Measurements from ENCODE around the gene TMOD1. TPM values are rescaled to one million over a fixed set of nuclear protein-coding genes. Genes with fewer than 3 reads are reported as not detected.

TMOD1 gene
- total and polyA plus RNA-seq, 2 of the 13 experiments (the other 11 are each of a cell fraction or from before 2014, with no cell fraction given): 0.04 to 0.07 TPM

GRCh38 chr9:97563458-97564135 lies 62.1 kb downstream of the TMOD1 start:
- H3K4me2 ChIP-seq (ENCODE audit: low read depth, low read length): no peak overlapping the region
- WGBS (ENCODE audit: low lambda C conversion rate): 58% methylated on average over 12 of the region's 13 CpGs

GRCh38 chr9:97564291-97565175 lies 63.1 kb downstream of the TMOD1 start:
- DNase-seq (ENCODE audit: low spot score) (no peak), FAIRE-seq (no peak), ATAC-seq (no peak)
- H3K4me1 ChIP-seq (ENCODE audit: insufficient read depth, low read length): no peaks in the 10 kb centered on the region
- H3K27me3 ChIP-seq (ENCODE audit: control insufficient read depth in 1 of 2, insufficient read depth in 2 of 2, low read length in 2 of 2): peaks cover 0 to 14% of the 10 kb centered on the region in 2 experiments; a peak in 2 of 5 replicates
- H3K9me3 ChIP-seq (ENCODE audit: low read length): no peaks in the 10 kb centered on the region
- in situ Hi-C loops (cut with HindIII; ENCODE audit: extremely low pct_ligation_motif_present, low pct_unique_long_range_greater_than_20kb): no loop called here
- no peaks in the 10 kb centered on the region for H3K79me2 ChIP-seq (ENCODE audit: insufficient read depth, low read length)
- ChIA-PET CTCF (ENCODE audit: low intra/inter-chr PET ratio, low total read pairs) (no interaction called here), POLR2A (no interaction called here)
- H3K4me2 ChIP-seq (ENCODE audit: low read depth, low read length): 0 out of 2 replicates have a peak overlapping the region, but pooled peaks have one; percentile 15
- WGBS (ENCODE audit: low lambda C conversion rate): 35% methylated on average over 7 of the region's 14 CpGs
- TF ChIP-seq, protein P1, sequence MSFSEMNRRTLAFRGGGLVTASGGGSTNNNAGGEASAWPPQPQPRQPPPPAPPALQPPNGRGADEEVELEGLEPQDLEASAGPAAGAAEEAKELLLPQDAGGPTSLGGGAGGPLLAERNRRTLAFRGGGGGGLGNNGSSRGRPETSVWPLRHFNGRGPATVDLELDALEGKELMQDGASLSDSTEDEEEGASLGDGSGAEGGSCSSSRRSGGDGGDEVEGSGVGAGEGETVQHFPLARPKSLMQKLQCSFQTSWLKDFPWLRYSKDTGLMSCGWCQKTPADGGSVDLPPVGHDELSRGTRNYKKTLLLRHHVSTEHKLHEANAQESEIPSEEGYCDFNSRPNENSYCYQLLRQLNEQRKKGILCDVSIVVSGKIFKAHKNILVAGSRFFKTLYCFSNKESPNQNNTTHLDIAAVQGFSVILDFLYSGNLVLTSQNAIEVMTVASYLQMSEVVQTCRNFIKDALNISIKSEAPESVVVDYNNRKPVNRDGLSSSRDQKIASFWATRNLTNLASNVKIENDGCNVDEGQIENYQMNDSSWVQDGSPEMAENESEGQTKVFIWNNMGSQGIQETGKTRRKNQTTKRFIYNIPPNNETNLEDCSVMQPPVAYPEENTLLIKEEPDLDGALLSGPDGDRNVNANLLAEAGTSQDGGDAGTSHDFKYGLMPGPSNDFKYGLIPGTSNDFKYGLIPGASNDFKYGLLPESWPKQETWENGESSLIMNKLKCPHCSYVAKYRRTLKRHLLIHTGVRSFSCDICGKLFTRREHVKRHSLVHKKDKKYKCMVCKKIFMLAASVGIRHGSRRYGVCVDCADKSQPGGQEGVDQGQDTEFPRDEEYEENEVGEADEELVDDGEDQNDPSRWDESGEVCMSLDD (CRISPR knock-in tag; IDR thresholded peaks at IDR 0.05; ENCODE audit: borderline replicate concordance): no peak
- TF ChIP-seq SP140L (CRISPR knock-in tag; IDR thresholded peaks at IDR 0.05; ENCODE audit: borderline replicate concordance) (no peak), SP5 (CRISPR knock-in tag; IDR thresholded peaks at IDR 0.05; ENCODE audit: borderline replicate concordance, low read depth) (no peak)
- TF ChIP-seq, protein P2, sequence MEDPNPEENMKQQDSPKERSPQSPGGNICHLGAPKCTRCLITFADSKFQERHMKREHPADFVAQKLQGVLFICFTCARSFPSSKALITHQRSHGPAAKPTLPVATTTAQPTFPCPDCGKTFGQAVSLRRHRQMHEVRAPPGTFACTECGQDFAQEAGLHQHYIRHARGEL (CRISPR knock-in tag; IDR thresholded peaks at IDR 0.05): no peak
- no peak overlapping the region for H3K27ac ChIP-seq (ENCODE audit: extremely low read length, insufficient read depth, low read length)
- no peaks in the 10 kb centered on the region for H4K20me1 ChIP-seq (ENCODE audit: insufficient read depth, low read length)
- no peak overlapping the region for H3K9ac ChIP-seq (ENCODE audit: insufficient read depth, low read depth, low read length)
- intact Hi-C loops (cut with micrococcal nuclease; ENCODE audit: unreplicated experiment): no loop called here
- no TSS peak for BruUV-seq (replicated peaks)
- no peak overlapping the region for H3K4me3 ChIP-seq (replicated peaks in 1 of 3; ENCODE audit: insufficient read depth in 1 of 3, low read depth in 2 of 3, low read length in 3 of 3)
- H3K36me3 ChIP-seq (replicated peaks in 1 of 2; ENCODE audit: control insufficient read depth in 1 of 2, insufficient read depth in 2 of 2, low read length in 2 of 2): no peaks in the 10 kb centered on the region
- no peak overlapping the region for H2AFZ ChIP-seq (ENCODE audit: low read length)

More at GRCh38 chr9:97563458-97564135, 62.1 kb downstream of the TMOD1 start:
- POLR2A ChIA-PET: no interaction called here
- TF ChIP-seq IKZF4 (CRISPR knock-in tag; IDR thresholded peaks at IDR 0.05; ENCODE audit: borderline replicate concordance, low read depth, not compliant biosample characterization) (no peak), NFIB (CRISPR knock-in tag; IDR thresholded peaks at IDR 0.05; ENCODE audit: borderline replicate concordance) (no peak)
- in situ Hi-C loops (cut with HindIII; ENCODE audit: extremely low pct_ligation_motif_present, low pct_unique_long_range_greater_than_20kb): no loop called here
- no peak overlapping the region for H3K27ac ChIP-seq (ENCODE audit: extremely low read length, insufficient read depth, low read length)
- H3K4me1 ChIP-seq (ENCODE audit: insufficient read depth, low read length): no peaks in the 10 kb centered on the region
- no peaks in the 10 kb centered on the region for H3K9me3 ChIP-seq (ENCODE audit: low read length)
- ATAC-seq: no peak
- H3K9ac ChIP-seq (ENCODE audit: insufficient read depth, low read depth, low read length): no peak overlapping the region
- intact Hi-C loops (cut with micrococcal nuclease; ENCODE audit: unreplicated experiment): no loop called here
- no peak for FAIRE-seq
- no peak overlapping the region for H2AFZ ChIP-seq (ENCODE audit: low read length)
- H3K79me2 ChIP-seq (ENCODE audit: insufficient read depth, low read length): no peaks in the 10 kb centered on the region
- H4K20me1 ChIP-seq (ENCODE audit: insufficient read depth, low read length): no peaks in the 10 kb centered on the region
- CTCF ChIA-PET (ENCODE audit: low intra/inter-chr PET ratio, low total read pairs): no interaction called here
- DNase-seq (ENCODE audit: low spot score): no peak
- BruUV-seq (replicated peaks): no TSS peak
- H3K27me3 ChIP-seq (ENCODE audit: control insufficient read depth in 1 of 2, insufficient read depth in 2 of 2, low read length in 2 of 2): peaks cover 0 to 18% of the 10 kb centered on the region in 2 experiments; a peak in 2 of 5 replicates
- no peaks in the 10 kb centered on the region for H3K36me3 ChIP-seq (replicated peaks in 1 of 2; ENCODE audit: control insufficient read depth in 1 of 2, insufficient read depth in 2 of 2, low read length in 2 of 2)
- no peak overlapping the region for H3K4me3 ChIP-seq (replicated peaks in 1 of 3; ENCODE audit: insufficient read depth in 1 of 3, low read depth in 2 of 3, low read length in 3 of 3)
